ENCODE results near the gene ANKDD1A. TPM values are rescaled to one million over a fixed set of nuclear protein-coding genes. Genes with fewer than 3 reads are reported as not detected.
A peak's percentile ranks its signal among the peaks of the same experiment; 100 is the strongest.

The ANKDD1A gene
- total RNA-seq, 1 donor from 2014 or later = 4.1 TPM

GRCh38 chr15:64947211-64947610, 35.5 kb downstream of the ANKDD1A start:
- DNase-seq (ENCODE audit: low spot score in 2 of 2, unreplicated experiment in 2 of 2) = peak in 1 of 2 experiments; percentile 29
- Mint-ChIP-seq H3K36me3 (peaks cover 2% of the 10 kb centered on the region), H3K27ac (no peak overlapping the region), H3K4me3 (no peak overlapping the region), H3K9me3 (peaks cover 7% of the 10 kb centered on the region), H3K4me1 (no peaks in the 10 kb centered on the region), H3K27me3 (ENCODE audit: low read depth) (no peaks in the 10 kb centered on the region)
- TF ChIP-seq, protein P1, sequence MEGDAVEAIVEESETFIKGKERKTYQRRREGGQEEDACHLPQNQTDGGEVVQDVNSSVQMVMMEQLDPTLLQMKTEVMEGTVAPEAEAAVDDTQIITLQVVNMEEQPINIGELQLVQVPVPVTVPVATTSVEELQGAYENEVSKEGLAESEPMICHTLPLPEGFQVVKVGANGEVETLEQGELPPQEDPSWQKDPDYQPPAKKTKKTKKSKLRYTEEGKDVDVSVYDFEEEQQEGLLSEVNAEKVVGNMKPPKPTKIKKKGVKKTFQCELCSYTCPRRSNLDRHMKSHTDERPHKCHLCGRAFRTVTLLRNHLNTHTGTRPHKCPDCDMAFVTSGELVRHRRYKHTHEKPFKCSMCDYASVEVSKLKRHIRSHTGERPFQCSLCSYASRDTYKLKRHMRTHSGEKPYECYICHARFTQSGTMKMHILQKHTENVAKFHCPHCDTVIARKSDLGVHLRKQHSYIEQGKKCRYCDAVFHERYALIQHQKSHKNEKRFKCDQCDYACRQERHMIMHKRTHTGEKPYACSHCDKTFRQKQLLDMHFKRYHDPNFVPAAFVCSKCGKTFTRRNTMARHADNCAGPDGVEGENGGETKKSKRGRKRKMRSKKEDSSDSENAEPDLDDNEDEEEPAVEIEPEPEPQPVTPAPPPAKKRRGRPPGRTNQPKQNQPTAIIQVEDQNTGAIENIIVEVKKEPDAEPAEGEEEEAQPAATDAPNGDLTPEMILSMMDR (IDR thresholded peaks at IDR 0.05; ENCODE audit: unreplicated experiment) = no peak

- TF ChIP-seq, protein P1 (IDR thresholded peaks at IDR 0.05; ENCODE audit: unreplicated experiment) = no peak
- Mint-ChIP-seq H3K9me3 (peaks cover 24% of the 10 kb centered on the region), H3K4me3 (no peak overlapping the region), H3K27me3 (ENCODE audit: low read depth) (no peaks in the 10 kb centered on the region), H3K4me1 (no peaks in the 10 kb centered on the region), H3K36me3 (peaks cover 6% of the 10 kb centered on the region), H3K27ac (peak overlapping the region; percentile 76)
- peak in 1 of 2 experiments; percentile 26 for DNase-seq (ENCODE audit: low spot score in 2 of 2, unreplicated experiment in 2 of 2)
Observed at GRCh38 chr15:64948916-64949315, 37.2 kb downstream of the ANKDD1A start.

DNA sequence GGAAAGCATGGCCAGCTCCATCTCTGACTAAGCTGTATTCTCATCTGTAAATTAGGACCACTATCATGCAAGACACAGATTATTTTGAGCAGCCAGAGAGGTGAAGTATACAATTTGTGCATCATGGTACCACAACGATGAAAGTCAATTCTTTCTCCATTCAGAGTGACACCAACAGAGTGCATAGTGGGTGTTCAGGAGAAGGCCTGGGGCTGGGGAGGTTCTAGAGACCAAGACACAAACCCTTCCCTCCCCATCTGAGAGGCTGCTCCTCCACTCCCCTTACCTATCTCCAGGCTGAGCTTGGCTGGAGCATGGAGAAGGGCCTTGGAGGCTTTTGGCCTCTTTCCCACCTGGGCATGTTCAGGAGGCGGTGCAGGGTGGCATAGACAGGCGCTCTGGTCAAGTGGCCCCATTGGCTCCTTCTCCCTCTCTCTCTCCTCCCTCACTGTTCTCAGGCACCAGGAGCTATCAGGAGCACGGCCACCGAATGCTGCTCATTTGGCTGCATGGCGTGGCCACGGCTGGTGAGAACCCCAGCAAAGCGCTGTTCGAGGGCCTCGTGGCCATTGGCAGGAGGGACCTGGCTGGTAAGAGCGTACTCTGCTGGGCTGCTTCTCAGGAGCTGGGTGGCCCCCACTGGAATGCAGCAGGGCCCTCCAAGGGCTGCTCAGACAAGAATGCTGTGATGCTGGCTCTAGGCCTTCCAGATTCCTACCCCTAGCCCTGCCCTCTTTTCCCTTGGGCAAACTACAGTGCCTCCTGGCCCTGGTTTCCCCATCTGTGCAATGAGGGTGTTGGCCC, 37.9 kb downstream of the ANKDD1A start:
- peaks cover 13% of the 10 kb centered on the region for H3K36me3 Mint-ChIP-seq
- peak in 1 of 2 experiments; percentile 33 for DNase-seq (ENCODE audit: low spot score in 2 of 2, unreplicated experiment in 2 of 2)
- no peaks in the 10 kb centered on the region for H3K27me3 Mint-ChIP-seq (ENCODE audit: low read depth)
- TF ChIP-seq, protein P1 (IDR thresholded peaks at IDR 0.05; ENCODE audit: unreplicated experiment) = no peak
- no peak overlapping the region for H3K4me3 Mint-ChIP-seq
- peak overlapping the region; percentile 76 for H3K27ac Mint-ChIP-seq
- H3K4me1 Mint-ChIP-seq = no peaks in the 10 kb centered on the region
- peaks cover 31% of the 10 kb centered on the region for H3K9me3 Mint-ChIP-seq

- peak overlapping the region; percentile 37 for H3K27ac Mint-ChIP-seq
- H3K9me3 Mint-ChIP-seq = peaks cover 36% of the 10 kb centered on the region
- no peak overlapping the region for H3K4me3 Mint-ChIP-seq
- no peaks in the 10 kb centered on the region for H3K4me1 Mint-ChIP-seq
- H3K36me3 Mint-ChIP-seq = peaks cover 26% of the 10 kb centered on the region
- TF ChIP-seq, protein P1 (IDR thresholded peaks at IDR 0.05; ENCODE audit: unreplicated experiment) = no peak
- no peaks in the 10 kb centered on the region for H3K27me3 Mint-ChIP-seq (ENCODE audit: low read depth)
- DNase-seq (ENCODE audit: low spot score in 2 of 2, unreplicated experiment in 2 of 2) = peak in 1 of 2 experiments; percentile 21
Observed at GRCh38 chr15:64950888-64951287, 39.2 kb downstream of the ANKDD1A start.

- TF ChIP-seq, protein P1 (IDR thresholded peaks at IDR 0.05; ENCODE audit: unreplicated experiment) = no peak
- H3K36me3 Mint-ChIP-seq = peaks cover 33% of the 10 kb centered on the region
- peaks cover 36% of the 10 kb centered on the region for H3K9me3 Mint-ChIP-seq
- no peak overlapping the region for H3K27ac Mint-ChIP-seq
- DNase-seq (ENCODE audit: low spot score in 2 of 2, unreplicated experiment in 2 of 2) = no peak
- H3K27me3 Mint-ChIP-seq (ENCODE audit: low read depth) = no peaks in the 10 kb centered on the region
- H3K4me3 Mint-ChIP-seq = no peak overlapping the region
- H3K4me1 Mint-ChIP-seq = no peaks in the 10 kb centered on the region
Observed at GRCh38 chr15:64951777-64952418, 40.2 kb downstream of the ANKDD1A start.

All from mesothelial cell of epicardium (in vitro differentiated cells).